ENCODE measurements around the gene THSD7B.

THSD7B gene

DNA sequence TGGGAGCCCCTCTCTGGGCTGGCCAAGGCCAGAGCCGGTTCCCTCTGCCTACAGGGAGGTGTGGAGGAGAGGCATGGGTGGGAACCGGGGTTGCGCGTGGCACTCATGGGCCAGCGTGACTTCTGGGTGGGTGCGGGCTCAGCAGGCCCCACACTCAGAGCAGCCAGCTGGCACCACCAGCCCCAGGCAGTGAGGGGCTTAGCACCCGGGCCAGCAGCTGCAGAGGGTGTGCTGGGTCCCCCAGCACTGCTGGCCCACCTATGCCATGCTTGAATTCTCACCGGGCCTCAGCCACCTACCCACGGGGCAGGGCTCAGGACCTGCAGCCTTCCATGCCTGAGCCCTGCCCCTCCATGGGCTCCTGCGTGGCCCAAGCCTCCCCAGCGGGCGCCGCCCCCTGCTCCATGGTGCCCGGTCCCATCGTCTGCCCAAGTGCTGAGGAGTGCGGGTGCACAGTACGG, 950.4 kb downstream of the THSD7B start:
- Histone ChIP-seq H3K27ac (ENCODE audit: low read depth, low read length, poor library complexity, severe bottlenecking) (no peak overlapping the region), H3K79me2 (ENCODE audit: insufficient read depth, low read length) (no peaks in the 10 kb centered on the region), H3K9ac (ENCODE audit: low read length) (no peak overlapping the region), H3K36me3 (ENCODE audit: insufficient read depth, low read length) (no peaks in the 10 kb centered on the region), H3K4me3 (ENCODE audit: low read depth, low read length, poor library complexity, severe bottlenecking) (no peak overlapping the region), H3K9me2 (ENCODE audit: low read depth, low read length) (no peaks in the 10 kb centered on the region), H2AFZ (ENCODE audit: low read length) (no peak overlapping the region), H3K4me1 (ENCODE audit: insufficient read depth, low read length, severe bottlenecking) (no peaks in the 10 kb centered on the region), H3K9me3 (ENCODE audit: low read length) (no peaks in the 10 kb centered on the region), H3F3A (ENCODE audit: insufficient read depth, low read length) (no peaks in the 10 kb centered on the region), H3K4me2 (ENCODE audit: low read length) (no peak overlapping the region), H3K27me3 (ENCODE audit: insufficient read depth, low read length) (no peaks in the 10 kb centered on the region), H4K20me1 (ENCODE audit: insufficient read depth, low read length) (no peaks in the 10 kb centered on the region)
- no peak for TF ChIP-seq EZH2 (IDR thresholded peaks at IDR 0.05; ENCODE audit: borderline replicate concordance, low read length)
- TF ChIP-seq, protein P1, sequence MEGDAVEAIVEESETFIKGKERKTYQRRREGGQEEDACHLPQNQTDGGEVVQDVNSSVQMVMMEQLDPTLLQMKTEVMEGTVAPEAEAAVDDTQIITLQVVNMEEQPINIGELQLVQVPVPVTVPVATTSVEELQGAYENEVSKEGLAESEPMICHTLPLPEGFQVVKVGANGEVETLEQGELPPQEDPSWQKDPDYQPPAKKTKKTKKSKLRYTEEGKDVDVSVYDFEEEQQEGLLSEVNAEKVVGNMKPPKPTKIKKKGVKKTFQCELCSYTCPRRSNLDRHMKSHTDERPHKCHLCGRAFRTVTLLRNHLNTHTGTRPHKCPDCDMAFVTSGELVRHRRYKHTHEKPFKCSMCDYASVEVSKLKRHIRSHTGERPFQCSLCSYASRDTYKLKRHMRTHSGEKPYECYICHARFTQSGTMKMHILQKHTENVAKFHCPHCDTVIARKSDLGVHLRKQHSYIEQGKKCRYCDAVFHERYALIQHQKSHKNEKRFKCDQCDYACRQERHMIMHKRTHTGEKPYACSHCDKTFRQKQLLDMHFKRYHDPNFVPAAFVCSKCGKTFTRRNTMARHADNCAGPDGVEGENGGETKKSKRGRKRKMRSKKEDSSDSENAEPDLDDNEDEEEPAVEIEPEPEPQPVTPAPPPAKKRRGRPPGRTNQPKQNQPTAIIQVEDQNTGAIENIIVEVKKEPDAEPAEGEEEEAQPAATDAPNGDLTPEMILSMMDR (IDR thresholded peaks at IDR 0.05; ENCODE audit: low read length) = no peak

DNA sequence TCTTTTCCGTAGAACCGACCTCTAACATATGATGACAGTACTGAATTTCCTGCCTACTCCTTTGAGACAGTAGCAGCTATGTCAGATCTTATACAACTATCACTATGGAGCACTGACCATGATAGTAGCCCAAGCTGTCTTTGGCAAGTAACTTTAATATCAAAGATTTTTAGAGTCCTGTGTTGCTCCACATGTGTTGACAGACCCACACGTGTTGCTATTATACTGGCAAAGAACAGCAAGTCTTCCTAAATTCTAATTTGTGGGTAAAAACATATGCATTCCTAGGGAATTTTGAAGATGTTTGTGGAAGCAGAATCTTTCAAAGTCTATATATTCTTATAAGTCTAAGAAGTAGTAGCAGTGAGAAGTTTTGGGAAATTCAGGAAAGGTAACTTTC, 953.4 kb downstream of the THSD7B start:
- no peak overlapping the region for H3K27ac ChIP-seq (ENCODE audit: low read depth, low read length, poor library complexity, severe bottlenecking)
- TF ChIP-seq EZH2 (IDR thresholded peaks at IDR 0.05; ENCODE audit: borderline replicate concordance, low read length) = no peak
- TF ChIP-seq, protein P1 (IDR thresholded peaks at IDR 0.05; ENCODE audit: low read length) = no peak
- no peaks in the 10 kb centered on the region for H3K79me2 ChIP-seq (ENCODE audit: insufficient read depth, low read length)
- H3K36me3 ChIP-seq (ENCODE audit: insufficient read depth, low read length) = no peaks in the 10 kb centered on the region
- no peak overlapping the region for H3K4me3 ChIP-seq (ENCODE audit: low read depth, low read length, poor library complexity, severe bottlenecking)
- H3F3A ChIP-seq (ENCODE audit: insufficient read depth, low read length) = no peaks in the 10 kb centered on the region
- no peaks in the 10 kb centered on the region for H4K20me1 ChIP-seq (ENCODE audit: insufficient read depth, low read length)
- H3K9me3 ChIP-seq (ENCODE audit: low read length) = no peaks in the 10 kb centered on the region
- no peaks in the 10 kb centered on the region for H3K9me2 ChIP-seq (ENCODE audit: low read depth, low read length)
- H3K4me1 ChIP-seq (ENCODE audit: insufficient read depth, low read length, severe bottlenecking) = no peaks in the 10 kb centered on the region
- no peak overlapping the region for H3K4me2 ChIP-seq (ENCODE audit: low read length)
- H3K27me3 ChIP-seq (ENCODE audit: insufficient read depth, low read length) = no peaks in the 10 kb centered on the region
- no peak overlapping the region for H3K9ac ChIP-seq (ENCODE audit: low read length)
- no peak overlapping the region for H2AFZ ChIP-seq (ENCODE audit: low read length)

GRCh38 chr2:137721733-137722132, 956.4 kb downstream of the THSD7B start:
- H3K9me2 ChIP-seq (ENCODE audit: low read depth, low read length) = no peaks in the 10 kb centered on the region
- H3K27ac ChIP-seq (ENCODE audit: low read depth, low read length, poor library complexity, severe bottlenecking) = no peak overlapping the region
- no peaks in the 10 kb centered on the region for H3F3A ChIP-seq (ENCODE audit: insufficient read depth, low read length)
- H3K4me1 ChIP-seq (ENCODE audit: insufficient read depth, low read length, severe bottlenecking) = no peaks in the 10 kb centered on the region
- no peak overlapping the region for H3K4me2 ChIP-seq (ENCODE audit: low read length)
- no peaks in the 10 kb centered on the region for H3K79me2 ChIP-seq (ENCODE audit: insufficient read depth, low read length)
- no peaks in the 10 kb centered on the region for H4K20me1 ChIP-seq (ENCODE audit: insufficient read depth, low read length)
- H3K9me3 ChIP-seq (ENCODE audit: low read length) = no peaks in the 10 kb centered on the region
- H3K27me3 ChIP-seq (ENCODE audit: insufficient read depth, low read length) = no peaks in the 10 kb centered on the region
- no peak overlapping the region for H3K4me3 ChIP-seq (ENCODE audit: low read depth, low read length, poor library complexity, severe bottlenecking)
- H2AFZ ChIP-seq (ENCODE audit: low read length) = no peak overlapping the region
- no peaks in the 10 kb centered on the region for H3K36me3 ChIP-seq (ENCODE audit: insufficient read depth, low read length)
- no peak for TF ChIP-seq EZH2 (IDR thresholded peaks at IDR 0.05; ENCODE audit: borderline replicate concordance, low read length)
- TF ChIP-seq, protein P1 (IDR thresholded peaks at IDR 0.05; ENCODE audit: low read length) = no peak
- no peak overlapping the region for H3K9ac ChIP-seq (ENCODE audit: low read length)
